ENCODE results near the gene GRIK3.
"Not testable (repeated sequence)": the region's sequence is repeated elsewhere in the genome, so short reads cannot be mapped to it uniquely, and the experiment has no call there.

The GRIK3 gene

DNA sequence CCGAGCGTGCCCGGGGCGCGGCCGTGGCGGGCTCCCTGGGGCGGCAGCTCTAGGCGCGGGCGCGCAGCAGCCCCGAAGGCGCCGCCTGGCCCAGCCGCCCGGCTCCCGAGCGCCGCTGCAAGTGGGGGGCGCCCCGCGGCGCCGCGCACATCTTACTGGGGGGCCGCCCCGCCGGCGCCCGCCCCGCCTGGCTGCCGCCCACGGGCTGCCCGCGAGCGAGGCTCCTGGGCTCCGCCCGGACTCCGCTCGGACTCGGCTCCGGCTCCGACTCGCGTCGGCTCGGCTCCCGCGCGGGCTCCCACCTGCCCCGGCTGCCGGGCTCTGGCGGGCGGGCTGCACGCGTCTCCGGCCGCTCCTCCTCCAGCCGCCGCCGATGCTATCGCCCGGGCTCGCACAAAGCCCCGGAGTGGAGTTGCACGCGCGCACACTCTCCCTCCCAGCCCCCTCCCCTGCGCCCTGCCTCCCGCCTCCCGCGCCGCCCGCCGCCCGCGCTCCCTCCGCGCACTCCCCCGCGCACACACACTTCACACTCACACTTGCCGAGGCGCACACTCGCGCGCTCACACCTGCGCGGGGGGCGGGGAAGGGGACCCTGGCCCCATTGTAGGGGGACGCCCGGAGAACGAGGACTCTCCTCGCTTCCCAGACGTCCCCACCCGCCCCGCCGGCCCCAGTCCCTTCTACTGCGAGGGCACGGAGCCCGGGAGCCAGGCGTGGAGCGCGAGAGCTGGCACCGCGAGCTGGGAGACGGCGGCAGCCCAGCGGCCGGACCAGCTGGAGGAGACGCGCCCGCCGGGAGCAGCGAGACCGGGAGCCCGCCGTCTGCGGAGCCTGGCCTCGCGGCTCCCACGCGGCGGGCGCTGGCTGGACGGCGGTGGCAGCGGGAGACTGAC, at the start of gene GRIK3:
TSS of gene GRIK3 (minus strand) at position 395 of the 893 bp plus-strand sequence. CDS start 407 bp downstream, outside the sequence.
- DNase-seq, result no peak

DNA sequence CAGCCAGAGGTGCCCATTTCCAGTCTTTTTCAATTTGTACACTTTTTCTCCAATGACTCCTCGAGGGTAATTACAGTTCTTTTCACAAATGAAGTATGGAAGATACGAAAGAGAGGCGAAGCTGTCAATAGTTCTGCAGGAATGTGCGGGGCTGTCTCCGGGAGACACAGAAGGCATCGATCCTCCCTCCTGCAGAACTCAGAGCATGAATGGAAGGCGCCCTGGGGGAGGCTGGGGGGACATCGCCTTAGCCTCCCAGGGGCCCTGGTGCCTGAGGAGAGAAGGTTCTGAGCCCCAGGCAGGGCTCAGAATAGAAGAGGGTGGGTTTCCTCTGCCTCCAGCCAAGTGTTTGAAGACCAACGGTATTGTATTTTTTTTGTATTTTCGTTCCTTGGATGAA, 49.7 kb upstream of the GRIK3 start:
- DNase-seq, result no peak

DNA sequence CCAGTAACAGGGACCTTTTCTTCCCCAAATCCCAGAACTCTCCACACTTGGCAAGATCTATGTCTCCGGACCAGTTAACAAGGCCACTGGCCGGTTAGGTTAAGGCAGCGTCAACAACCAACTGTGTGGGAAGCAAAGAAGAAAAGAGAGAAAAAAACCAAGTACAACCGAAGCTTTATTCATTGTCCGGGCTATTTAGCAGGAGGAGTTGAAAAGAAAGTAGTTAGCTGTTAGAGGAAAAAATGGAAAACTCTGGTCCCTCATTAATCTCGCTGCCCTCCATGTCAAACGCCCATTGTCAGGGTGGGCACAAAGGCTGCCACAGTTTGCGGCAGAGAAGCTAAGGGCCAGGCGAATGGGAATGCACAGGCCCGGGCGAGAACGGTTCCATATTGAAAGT, 49.3 kb upstream of the GRIK3 start:
- DNase-seq, result no peak

DNA sequence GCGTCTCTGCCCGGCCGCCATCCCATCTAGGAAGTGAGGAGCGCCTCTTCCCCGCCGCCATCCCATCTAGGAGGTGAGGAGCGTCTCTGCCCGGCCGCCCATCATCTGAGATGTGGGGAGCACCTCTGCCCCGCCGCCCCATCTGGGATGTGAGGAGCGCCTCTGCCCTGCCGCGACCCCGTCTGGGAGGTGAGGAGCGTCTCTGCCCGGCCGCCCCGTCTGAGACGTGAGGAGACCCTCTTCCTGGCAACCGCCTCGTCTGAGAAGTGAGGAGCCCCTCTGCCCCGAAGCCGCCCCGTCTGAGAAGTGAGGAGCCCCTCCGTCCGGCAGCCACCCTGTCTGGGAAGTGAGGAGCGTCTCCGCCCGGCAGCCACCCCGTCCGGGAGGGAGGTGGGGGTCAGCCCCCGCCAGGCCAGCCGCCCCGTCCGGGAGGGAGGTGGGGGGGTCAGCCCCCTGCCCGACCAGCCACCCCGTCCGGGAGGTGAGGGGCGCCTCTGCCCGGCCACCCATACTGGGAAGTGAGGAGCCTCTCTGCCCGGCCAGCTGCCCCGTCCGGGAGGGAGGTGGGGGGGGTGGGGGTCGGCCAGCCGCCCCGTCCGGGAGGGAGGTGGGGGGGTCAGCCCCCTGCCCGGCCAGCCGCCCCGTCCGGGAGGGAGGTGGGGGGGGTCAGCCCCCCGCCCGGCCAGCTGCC, 46.1 kb upstream of the GRIK3 start:
- DNase-seq, result not testable (repeated sequence)

DNA sequence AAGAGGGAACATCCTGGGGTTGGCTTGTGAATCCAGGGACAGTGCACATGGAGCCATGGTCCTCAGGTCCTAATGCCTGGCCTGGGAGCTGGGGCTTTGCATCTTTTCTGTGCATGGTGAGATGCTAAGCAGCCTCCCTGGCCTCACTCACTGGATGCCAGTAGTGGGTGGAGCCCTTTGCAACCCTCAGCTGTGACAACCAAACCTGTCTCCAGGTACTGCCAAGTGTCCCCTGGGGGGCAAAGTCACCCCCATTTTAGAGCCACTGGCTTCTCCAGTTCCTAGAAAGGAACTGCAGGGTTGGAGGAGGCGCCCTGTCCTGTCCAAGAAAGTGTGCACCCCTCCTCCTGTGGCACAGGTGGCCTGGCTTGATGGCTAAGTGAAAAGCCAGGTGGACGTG, 44.6 kb upstream of the GRIK3 start:
- no peak for DNase-seq

DNA sequence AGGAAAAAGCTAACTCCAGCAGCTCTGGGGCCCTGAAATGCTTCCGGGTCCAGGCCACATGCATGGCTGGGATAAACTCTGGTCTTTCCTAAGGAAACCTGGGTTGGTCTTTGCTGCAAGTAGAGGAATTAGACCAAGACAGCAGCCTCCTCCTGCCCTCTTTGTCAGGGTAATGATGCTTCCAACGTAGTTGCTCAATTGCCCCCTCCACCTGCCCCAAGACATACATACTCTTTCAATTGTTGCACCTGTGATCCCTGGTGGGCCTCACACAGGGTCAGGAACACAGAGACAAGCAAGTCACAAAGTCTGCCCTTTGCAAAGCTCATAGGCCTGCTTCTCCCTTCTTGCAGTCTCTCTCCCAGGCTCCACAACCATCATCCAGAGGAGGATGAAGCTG, 41.9 kb upstream of the GRIK3 start:
- DNase-seq, result no peak

DNA sequence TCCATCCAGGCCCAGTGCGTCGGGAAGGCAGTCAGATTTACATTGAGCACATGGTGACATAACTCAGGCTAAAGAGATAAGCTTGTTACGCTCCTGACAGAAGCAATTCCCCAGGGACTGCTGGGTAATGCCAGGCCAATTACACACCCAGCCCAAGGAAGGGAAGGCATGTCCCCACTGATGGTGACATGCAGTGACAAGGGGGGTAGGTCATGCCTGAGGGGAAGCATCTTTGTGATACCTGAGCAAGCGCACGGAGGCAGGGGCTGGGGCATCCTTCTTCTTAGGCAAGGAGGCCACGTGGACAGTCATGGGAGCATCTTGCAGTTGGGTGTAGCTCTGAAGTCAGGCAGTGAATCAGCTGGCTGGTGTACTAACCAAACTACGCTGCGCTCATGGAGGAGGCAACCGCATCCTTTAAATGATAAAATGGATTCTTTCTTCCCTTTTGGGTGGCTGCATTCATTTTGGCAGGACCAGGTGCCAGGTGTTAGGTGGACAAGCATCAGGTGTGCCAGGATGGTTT, 39.6 kb upstream of the GRIK3 start:
- DNase-seq, result no peak

DNA sequence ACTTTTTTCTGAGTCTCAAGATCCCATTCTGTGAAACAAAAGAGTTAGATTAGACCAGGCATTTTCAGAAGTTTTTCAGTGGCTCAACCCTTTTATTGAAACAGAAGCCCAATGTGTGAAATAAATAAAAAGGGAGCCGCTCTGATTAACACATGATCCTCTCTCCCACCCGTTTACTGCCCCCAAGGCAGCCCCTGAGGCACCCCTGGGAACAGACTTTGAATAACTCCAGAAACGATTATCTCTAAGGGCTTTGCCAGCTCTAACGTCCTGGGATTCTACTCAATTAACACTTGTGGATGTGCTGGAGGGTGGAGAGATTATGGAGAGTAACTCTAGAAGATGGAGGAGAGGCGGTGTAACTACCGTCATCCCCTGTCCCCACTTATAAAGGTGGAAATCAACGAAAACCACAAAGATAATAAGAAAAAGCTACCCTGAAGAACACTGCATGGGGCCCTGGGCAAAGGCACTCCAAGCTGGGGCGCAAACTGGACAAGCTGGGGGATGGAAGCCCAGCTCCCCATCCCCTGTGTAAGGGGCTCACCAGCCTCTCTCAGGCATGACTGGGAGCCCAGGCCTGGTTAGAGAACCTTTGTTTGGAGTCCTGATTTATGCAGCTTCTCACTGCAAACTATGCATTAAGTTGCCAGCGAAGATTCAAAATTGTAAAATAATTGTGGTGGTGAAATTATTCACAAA, 39.0 kb upstream of the GRIK3 start:
- no peak for DNase-seq

DNA sequence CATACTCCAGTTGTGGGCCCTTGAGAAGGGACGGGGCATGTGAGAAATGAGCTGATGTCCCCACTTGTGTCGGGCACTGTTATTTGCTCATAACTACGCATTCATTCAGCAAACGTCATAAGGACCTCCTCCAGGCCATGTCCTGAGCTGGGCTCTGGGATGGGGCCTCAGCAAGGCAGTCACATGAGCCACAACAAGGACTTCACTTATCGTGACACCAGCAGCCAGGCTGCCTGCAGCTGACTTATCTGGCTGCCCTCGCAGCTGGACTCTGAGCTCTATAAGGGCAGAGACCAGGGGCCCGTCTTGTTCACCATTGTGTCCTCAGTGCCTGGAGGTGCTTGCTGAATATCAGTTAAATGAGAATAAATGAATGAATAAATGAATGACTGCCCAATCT, 37.5 kb upstream of the GRIK3 start:
- DNase-seq, result no peak

DNA sequence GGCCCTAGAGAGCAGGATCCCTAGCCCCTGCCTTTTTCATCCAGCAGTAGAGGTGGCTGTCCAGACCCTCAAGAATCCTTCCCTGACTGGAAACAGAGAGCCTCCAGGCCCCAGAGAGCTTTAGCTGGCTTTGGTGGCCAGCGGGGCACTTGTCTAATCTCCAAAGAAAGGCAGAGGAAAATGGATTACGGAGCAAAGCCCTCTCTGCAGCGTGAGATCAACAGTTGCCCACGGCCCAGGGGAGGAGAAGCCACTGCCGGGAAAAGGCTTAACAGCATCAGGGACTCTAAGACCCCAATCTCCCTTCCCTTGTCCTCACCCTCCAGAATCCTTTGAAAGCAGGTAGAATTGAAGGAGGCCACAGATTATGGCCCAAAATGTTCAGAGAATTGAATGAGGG, 35.8 kb upstream of the GRIK3 start:
- DNase-seq, result no peak

DNA sequence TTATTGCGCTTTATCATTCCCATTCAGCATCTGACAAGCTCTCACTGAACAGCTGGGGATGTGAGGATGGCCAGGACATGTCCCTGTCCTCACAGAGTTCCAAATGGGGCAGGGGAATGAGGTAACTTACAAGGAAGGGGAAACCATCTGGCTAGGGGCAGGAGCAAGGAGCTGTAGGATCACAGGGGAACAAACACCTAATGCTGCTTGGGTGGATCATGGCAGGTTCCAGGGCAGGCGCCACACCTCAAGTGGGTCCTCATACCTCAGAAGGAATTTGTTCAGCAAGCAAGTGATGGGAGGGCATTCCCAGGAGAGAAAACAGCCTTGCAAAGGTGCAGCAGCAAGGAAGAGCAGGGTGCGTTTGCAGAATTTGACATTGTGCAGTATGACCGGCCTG, 35.1 kb upstream of the GRIK3 start:
- DNase-seq, result no peak

DNA sequence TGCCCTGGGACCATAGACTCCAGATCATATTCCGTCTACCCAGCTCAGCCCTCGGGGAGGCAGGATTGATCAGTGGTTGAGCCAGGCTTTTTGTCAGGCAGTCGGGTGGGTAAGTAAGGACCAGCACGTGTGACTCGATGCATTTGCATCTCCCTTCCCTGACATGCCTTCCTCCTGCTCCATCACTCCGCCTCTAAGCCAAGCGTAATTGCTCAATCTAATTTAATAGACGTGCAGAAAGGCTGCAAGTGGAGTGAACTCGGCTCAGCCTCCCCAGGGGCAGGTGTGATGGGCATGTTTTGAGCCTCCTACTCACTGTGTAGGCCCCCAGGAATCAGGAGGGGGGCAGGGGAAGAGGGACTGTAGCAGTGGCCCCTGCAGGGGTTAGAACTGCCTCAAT, 34.6 kb upstream of the GRIK3 start:
- DNase-seq, result no peak

DNA sequence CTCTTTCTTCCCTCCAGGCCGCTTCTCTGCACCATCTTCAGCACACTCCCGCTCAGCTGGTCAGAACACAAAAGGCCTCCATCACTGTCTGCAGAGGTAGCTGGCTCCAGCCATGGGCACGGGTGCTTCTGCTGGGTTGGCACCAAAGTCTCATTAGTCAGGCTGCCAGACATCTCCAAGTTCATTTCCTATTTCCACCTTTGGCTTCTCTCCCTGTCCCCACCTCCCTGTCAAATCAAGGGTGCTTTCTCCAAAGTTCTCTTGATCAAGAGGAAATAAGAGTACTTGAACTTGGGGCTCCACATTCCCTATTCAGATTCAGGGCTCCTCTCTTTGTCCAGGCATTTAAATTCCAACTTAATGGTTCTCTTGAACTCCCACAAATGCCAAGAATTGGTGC, 33.9 kb upstream of the GRIK3 start:
- DNase-seq, result no peak

DNA sequence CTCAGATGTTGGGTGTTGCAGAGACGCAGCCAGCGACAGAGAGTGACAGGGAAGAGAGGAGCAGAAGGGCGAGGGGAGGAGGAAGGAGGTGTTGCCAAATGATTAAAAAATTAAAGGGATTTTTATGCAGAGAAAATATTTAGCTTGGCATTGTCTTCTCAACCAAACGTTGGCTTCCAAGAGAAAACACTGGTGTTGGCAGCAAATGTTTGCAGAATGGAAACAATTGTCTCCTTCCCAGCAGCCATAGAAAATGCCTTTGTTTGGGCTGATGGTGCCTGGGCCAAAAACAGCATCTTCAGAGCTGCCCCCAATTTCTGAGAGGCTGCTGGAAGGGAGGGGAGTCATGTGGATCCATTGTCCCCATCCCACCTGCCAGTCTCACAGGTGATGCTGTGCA, 29.7 kb upstream of the GRIK3 start:
- no peak for DNase-seq

DNA sequence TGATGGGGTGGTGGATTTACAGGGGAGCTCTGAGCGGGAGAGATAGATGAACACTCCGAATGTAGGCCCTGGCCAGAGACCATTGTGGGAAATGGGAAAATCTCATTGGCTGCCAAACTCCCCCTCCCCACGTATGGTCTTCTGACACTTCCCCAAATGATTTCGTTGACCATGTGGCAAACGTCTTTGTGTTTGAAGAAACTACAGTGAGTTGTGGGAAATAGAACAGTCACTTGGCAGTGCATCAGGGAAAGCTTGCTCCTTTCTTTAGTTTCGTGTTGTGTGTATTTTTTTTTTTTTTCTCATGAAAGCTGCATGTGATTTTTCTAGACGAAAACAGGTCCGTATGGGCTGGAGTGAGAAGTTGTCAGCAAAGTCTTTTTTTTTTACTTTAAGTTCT, 25.0 kb upstream of the GRIK3 start:
- no peak for DNase-seq

DNA sequence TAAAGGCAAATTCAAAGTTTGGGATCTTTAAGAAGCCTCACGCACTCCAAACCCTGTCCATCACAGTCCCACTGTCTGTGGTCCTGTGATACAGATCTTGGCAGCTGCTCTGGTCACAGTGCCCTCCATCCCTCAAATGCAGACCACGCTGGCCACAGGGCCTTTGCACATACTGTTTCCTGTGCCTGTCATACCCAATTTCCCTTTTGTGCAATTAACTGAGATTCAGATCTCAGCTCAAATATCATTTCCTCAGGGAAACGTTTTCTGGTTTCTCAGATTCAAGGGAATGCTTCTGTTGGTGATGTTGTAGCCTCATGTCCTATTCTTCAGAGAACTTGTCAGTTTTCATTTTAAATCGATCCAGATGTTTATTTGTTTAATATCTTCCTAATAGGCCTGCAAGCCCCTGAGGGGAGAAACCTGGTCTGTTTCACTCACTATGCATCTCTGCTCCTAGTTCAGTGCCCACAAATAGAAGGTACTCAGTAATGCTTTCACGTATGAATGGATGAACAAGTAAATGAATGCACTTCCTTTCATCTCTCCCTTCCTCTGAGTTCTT, 24.2 kb upstream of the GRIK3 start:
- DNase-seq, result no peak

DNA sequence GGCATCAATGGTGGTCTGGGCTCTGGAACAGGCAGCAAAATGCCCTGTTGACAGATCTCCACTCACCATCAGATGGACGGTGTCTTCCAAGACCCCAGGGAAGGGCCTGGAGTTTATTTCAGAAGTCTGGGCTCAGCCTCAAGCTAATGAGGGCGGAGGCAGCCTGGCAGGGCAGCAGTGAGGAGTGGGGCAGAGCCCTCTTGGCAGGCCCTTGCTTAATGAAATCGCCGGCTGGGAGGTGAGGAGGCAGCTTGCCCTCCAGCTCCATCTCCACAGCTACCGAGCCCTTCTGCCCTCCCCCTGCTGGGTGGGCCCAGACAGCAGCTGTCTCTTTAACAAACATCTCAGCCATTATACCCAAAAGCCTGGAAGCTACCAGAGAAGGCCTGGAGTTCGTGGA, 22.0 kb upstream of the GRIK3 start:
- DNase-seq, result peak; percentile 31

DNA sequence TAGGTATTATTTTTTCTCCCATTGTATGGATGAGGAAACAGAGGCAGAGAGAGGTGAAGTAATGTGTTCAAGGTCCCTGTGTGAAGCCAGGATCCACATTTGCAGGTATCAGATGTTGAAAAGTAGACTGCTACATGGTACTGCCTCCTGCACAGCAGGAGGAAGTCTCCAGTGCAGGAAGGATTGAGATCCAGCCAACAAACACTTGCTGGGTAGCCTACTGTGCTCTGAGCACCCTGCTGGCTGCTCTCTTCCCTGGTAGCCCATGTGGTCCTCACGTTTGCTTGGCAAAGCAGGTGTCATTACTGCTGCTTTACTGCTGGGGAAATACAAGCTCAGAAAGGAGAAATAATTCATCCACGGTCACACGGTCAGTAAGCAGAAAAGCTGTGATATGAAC, 21.3 kb upstream of the GRIK3 start:
- DNase-seq, result no peak

DNA sequence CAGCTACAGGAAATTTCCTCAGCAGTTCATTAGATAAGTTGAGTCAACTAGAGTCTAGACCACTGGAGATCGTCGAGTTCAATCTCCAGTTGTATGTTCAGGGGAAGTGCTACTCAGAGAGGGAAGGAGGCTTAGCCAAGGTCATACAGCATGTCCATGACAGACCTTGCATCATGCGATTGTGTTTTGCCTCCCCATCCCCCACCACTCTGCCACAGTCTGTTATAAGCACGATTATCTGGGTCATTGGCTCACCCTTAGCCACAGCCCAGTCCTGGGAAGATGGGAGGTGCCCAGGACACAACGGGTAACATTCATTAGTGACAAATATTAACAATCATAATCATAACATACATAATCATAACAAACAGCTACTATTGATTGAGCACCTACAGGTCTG, 18.9 kb upstream of the GRIK3 start:
- no peak for DNase-seq

DNA sequence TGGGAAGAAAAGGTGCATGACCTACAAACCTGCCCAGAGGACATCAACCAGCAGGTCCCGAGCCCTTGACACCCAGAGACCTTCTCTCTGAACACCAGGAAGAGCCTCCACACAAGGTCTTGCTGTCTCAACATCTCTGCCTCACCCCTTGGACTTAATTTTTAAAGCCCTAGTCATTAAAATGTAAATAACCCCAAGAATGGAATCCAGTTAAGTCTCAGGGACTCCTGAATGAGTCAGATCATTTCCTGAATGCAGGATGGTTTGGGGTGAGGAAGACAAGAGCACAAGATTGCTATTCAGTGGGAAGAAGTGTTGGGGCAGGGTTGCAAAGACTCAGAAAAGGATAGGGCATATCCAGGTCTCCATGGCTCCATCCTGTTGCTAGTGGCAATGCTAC, 17.8 kb upstream of the GRIK3 start:
- DNase-seq, result no peak

DNA sequence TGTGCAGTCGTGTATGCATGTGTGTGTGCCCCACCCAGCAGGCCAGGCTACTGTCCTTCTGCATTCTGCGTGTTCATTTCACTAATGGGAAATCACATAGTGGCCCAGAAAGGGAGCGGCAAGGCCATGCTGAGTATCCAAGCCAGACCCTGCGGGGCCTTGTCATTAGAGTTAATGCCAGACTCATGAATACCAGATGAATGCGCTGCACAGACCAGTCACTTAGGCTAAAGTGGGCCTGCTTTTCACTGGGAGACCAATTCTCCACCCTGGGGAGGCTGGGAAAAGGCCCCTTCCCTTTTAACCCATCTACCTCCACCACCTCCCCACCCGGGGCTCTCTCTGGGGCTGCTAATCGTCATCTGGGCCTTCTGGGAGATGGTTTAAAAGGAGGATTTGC, 17.0 kb upstream of the GRIK3 start:
- no peak for DNase-seq

DNA sequence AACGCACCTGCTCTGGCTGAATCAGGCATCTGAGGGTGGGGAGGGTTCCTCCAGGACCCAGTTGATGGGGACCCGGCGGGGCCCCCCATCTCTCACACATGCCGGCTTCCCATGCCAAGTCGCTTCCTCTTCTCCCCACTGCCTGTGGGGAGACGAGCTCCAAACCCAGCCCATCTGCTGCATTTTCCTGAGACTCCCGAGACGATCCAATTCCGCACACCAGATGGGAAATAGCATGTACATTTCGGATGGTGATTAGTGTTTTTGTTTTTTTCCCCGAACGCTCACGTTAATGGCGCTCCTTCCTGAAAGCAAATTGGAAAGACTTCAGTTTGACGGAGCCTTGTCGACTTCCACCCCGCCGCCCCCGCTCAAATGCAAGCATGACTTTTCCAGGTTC, 13.2 kb upstream of the GRIK3 start:
- DNase-seq, result no peak

DNA sequence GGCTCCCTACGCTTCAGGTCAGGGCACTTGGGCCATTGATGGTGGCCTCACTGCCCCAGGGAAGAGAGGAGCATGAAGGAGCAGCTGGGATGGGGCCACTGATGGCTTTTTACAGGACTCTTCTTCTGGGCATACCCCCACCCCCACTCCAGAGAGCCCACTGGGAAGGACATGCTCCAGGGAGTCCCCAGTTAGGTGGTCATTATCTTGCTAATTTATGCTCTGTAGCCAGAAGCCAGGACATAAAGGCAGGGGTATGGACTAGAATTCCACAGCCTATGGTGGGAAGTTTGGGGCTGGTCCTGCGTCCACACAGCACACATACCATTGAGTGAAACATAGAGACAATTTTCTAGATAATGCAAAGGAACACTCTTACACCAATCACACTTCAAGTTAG, 8.8 kb upstream of the GRIK3 start:
- no peak for DNase-seq

All from SHP77 treated with DMSO at 0.1 percent for 48 hours (cell line).